GM23338 (cell line): ENCODE results near the gene KCTD14.

Experiments used
- CREB1 ChIP-seq: fragments of 250-450 bp; sonication (Bioruptor Pico); IDR thresholded peaks from 2 replicates; pipeline ENCODE4 v1.5.0; 2020; ENCODE audit warnings: low read depth, mild to moderate bottlenecking, moderate library complexity
- CTCF ChIP-seq, 2 experiments: fragments of 200-600 bp in 1 of 2; sonication (generic) in 1 of 2; conservative IDR thresholded peaks; 2 replicates each; pipeline versions ENCODE4 v1.5.1 to v1.6.1; 2016 to 2017; ENCODE audit warnings: antibody characterized with exemption in 2 of 2, low read depth in 2 of 2, mild to moderate bottlenecking in 2 of 2, moderate library complexity in 1 of 2
- ETS1 ChIP-seq: IDR thresholded peaks from 2 replicates; pipeline ENCODE4 v1.6.1; 2016; ENCODE audit warnings: antibody characterized with exemption
- EZH2 ChIP-seq: fragments of 200-600 bp; sonication (generic); IDR thresholded peaks from one replicate; pipeline ENCODE4 v1.8.0; 2017; ENCODE audit warnings: antibody characterized with exemption, mild to moderate bottlenecking, low read depth; ENCODE audit not compliant: unreplicated experiment
- EZH2phosphoT487 ChIP-seq: fragments of 200-600 bp; sonication (generic); IDR thresholded peaks from one replicate; pipeline ENCODE4 v1.8.1; 2018; ENCODE audit warnings: antibody characterized with exemption; ENCODE audit not compliant: unreplicated experiment
- JUNB ChIP-seq: IDR thresholded peaks from one replicate; pipeline ENCODE4 v1.6.1; 2016; ENCODE audit warnings: antibody characterized with exemption; ENCODE audit not compliant: unreplicated experiment
- NANOG ChIP-seq: IDR thresholded peaks from 2 replicates; pipeline ENCODE4 v1.6.1; 2016; ENCODE audit warnings: antibody characterized with exemption, borderline replicate concordance
- POLR2AphosphoS5 ChIP-seq: IDR thresholded peaks from 2 replicates; pipeline ENCODE4 v1.6.1; 2016; ENCODE audit warnings: antibody characterized with exemption, low read depth
- REST ChIP-seq: IDR thresholded peaks from one replicate; pipeline ENCODE4 v1.6.1; 2018; ENCODE audit warnings: antibody characterized with exemption; ENCODE audit not compliant: unreplicated experiment
- STAT1 ChIP-seq: IDR thresholded peaks from one replicate; pipeline ENCODE4 v1.6.1; 2016; ENCODE audit warnings: antibody characterized with exemption; ENCODE audit not compliant: unreplicated experiment
- ZNF114 ChIP-seq: fragments of 250-450 bp; sonication (Bioruptor Pico); IDR thresholded peaks from 2 replicates; pipeline ENCODE4 v1.5.0; 2020; ENCODE audit warnings: mild to moderate bottlenecking, moderate library complexity
- ZNF331 ChIP-seq: fragments of 250-450 bp; sonication (Bioruptor Pico); IDR thresholded peaks from 2 replicates; pipeline ENCODE4 v1.5.0; 2020; ENCODE audit warnings: low read depth, mild to moderate bottlenecking, moderate library complexity
- ZNF462 ChIP-seq: fragments of 250-450 bp; sonication (Bioruptor Pico); IDR thresholded peaks from 2 replicates; pipeline ENCODE4 v1.5.0; 2020; ENCODE audit warnings: mild to moderate bottlenecking, moderate library complexity

GRCh38 chr11:78036313-78036712 lies 13.2 kb upstream of the KCTD14 start:
- no peak for TF ChIP-seq JUNB
- no peak for TF ChIP-seq CTCF (conservative IDR thresholded peaks at IDR 0.05; ENCODE audit: low read depth in 2 of 2)
- no peak for TF ChIP-seq CREB1 (CRISPR knock-in tag)
- TF ChIP-seq EZH2 = no peak
- TF ChIP-seq POLR2AphosphoS5 = no peak
- TF ChIP-seq NANOG = no peak
- TF ChIP-seq EZH2phosphoT487 = no peak
- no peak for TF ChIP-seq REST
- TF ChIP-seq ETS1 = no peak
- TF ChIP-seq ZNF462 (CRISPR knock-in tag) = no peak
- no peak for TF ChIP-seq ZNF331 (CRISPR knock-in tag)
- TF ChIP-seq ZNF114 (CRISPR knock-in tag) = no peak
- no peak for TF ChIP-seq STAT1
